WI38 (cell line): Measurements from ENCODE around the gene ABCF1.

Source experiments
- H3K4me3 ChIP-seq: 2 replicates; pipeline ENCODE4 v1.5.1; 2011; ENCODE audit warnings: low read depth, mild to moderate bottlenecking, control low read depth, low read length
- CTCF ChIP-seq: IDR thresholded peaks from 2 replicates; pipeline ENCODE4 v1.5.1; 2012; ENCODE audit warnings: low read depth, mild to moderate bottlenecking, control low read depth, low read length

The ABCF1 gene

GRCh38 chr6:30542404-30542725 is 28.9 kb upstream of the ABCF1 start:
- no peak for TF ChIP-seq CTCF

GRCh38 chr6:30542915-30543314 is 28.3 kb upstream of the ABCF1 start:
- no peak overlapping the region for H3K4me3 ChIP-seq
- peak; percentile 14; the same call in 1 of the 2 replicates for TF ChIP-seq CTCF

More at GRCh38 chr6:30542404-30542725, 28.9 kb upstream of the ABCF1 start:
- H3K4me3 ChIP-seq: no peak overlapping the region

- no peak for TF ChIP-seq CTCF
- H3K4me3 ChIP-seq: no peak overlapping the region
Observed at GRCh38 chr6:30543821-30544220, 27.4 kb upstream of the ABCF1 start.

GRCh38 chr6:30544666-30545272 is 26.5 kb upstream of the ABCF1 start:
- peak; percentile 63 for TF ChIP-seq CTCF
- H3K4me3 ChIP-seq: no peak overlapping the region

- TF ChIP-seq CTCF: no peak
- no peak overlapping the region for H3K4me3 ChIP-seq
Observed at GRCh38 chr6:30547454-30547853, 23.8 kb upstream of the ABCF1 start.

- no peak for TF ChIP-seq CTCF
- no peak overlapping the region for H3K4me3 ChIP-seq
Observed at GRCh38 chr6:30548375-30548774, 22.9 kb upstream of the ABCF1 start.

GRCh38 chr6:30554404-30554803 is 16.8 kb upstream of the ABCF1 start:
- TF ChIP-seq CTCF: no peak
- H3K4me3 ChIP-seq: peak overlapping the region; percentile 98; the same call in 1 of the 2 replicates
